ENCODE results near the gene CELF3. TPM values are rescaled to one million over a fixed set of nuclear protein-coding genes. Genes with fewer than 3 reads are reported as not detected.

CELF3 gene
- total and polyA plus RNA-seq, 9 of the 15 experiments (the other 6 are each of a cell fraction or from before 2014, with no cell fraction given), result not detected

- intact Hi-C loops (cut with micrococcal nuclease), result no loop called here
- BruUV-seq (replicated peaks), result no TSS peak
- no peak for FAIRE-seq
Observed at GRCh38 chr1:151721788-151722510, 5.3 kb upstream of the CELF3 start.

More at GRCh38 chr1:151721788-151722510, 5.3 kb upstream of the CELF3 start:
- no peak for TF ChIP-seq PHF8 (IDR thresholded peaks at IDR 0.05; ENCODE audit: borderline replicate concordance, low read length)
- TF ChIP-seq NFIC (IDR thresholded peaks at IDR 0.05), result no peak
- no peak for TF ChIP-seq RBM39 (optimal IDR thresholded peaks at IDR 0.05; ENCODE audit: low read depth, low read length)
- no peak for TF ChIP-seq CBX8 (IDR thresholded peaks at IDR 0.05; ENCODE audit: borderline replicate concordance, extremely low read depth, low read depth, low read length, poor library complexity, severe bottlenecking)
- no peak for TF ChIP-seq FOXA1 (IDR thresholded peaks at IDR 0.05; ENCODE audit: borderline replicate concordance)
- TF ChIP-seq CC2D1A (IDR thresholded peaks at IDR 0.05), result no peak
- TF ChIP-seq SAFB (IDR thresholded peaks at IDR 0.05; ENCODE audit: borderline replicate concordance, low read depth, low read length), result no peak
- TF ChIP-seq HDAC8 (tag; IDR thresholded peaks at IDR 0.05), result no peak
- no peak for TF ChIP-seq IRF2 (CRISPR knock-in tag; IDR thresholded peaks at IDR 0.05)
- no peak for TF ChIP-seq HMG20A (CRISPR knock-in tag; conservative IDR thresholded peaks at IDR 0.05)
- no peak for TF ChIP-seq CREBBP (IDR thresholded peaks at IDR 0.05; ENCODE audit: low read depth, low read length)
- no peak for TF ChIP-seq E2F4 (CRISPR knock-in tag; IDR thresholded peaks at IDR 0.05; ENCODE audit: low read depth)
- TF ChIP-seq DPF2 (IDR thresholded peaks at IDR 0.05), result no peak
- TF ChIP-seq FUS (optimal IDR thresholded peaks at IDR 0.05; ENCODE audit: low read depth, low read length), result no peak
- TF ChIP-seq HNRNPUL1 (IDR thresholded peaks at IDR 0.05; ENCODE audit: low read length), result no peak
- no peak for TF ChIP-seq TCF3 (CRISPR knock-in tag; IDR thresholded peaks at IDR 0.05)
- no peak for TF ChIP-seq CHD1 (IDR thresholded peaks at IDR 0.05; ENCODE audit: low read length)
- no peak for TF ChIP-seq CCNT2 (IDR thresholded peaks at IDR 0.05; ENCODE audit: borderline replicate concordance, extremely low read depth, insufficient read length, low read depth, low read length)
- Histone ChIP-seq H4K20me1 (replicated peaks; ENCODE audit: control insufficient read depth, insufficient read depth, low read length) (peaks cover 2% of the 10 kb centered on the region), H3K9me1 (ENCODE audit: control insufficient read depth, insufficient read depth, low read length) (no peaks in the 10 kb centered on the region), H3K9me3 (replicated peaks; ENCODE audit: control insufficient read depth, insufficient read depth, low read depth, low read length) (no peaks in the 10 kb centered on the region), H3K27me3 (ENCODE audit: control insufficient read depth in 2 of 2, insufficient read depth in 2 of 2, low read length in 2 of 2) (peaks cover 30 to 47% of the 10 kb centered on the region in 2 experiments), H3K79me2 (ENCODE audit: control insufficient read depth, insufficient read depth, low read length) (no peaks in the 10 kb centered on the region), H3K9ac (ENCODE audit: insufficient read depth in 1 of 2, low read depth in 2 of 2, low read length in 2 of 2) (no peak overlapping the region), H2AFZ (ENCODE audit: low read depth, low read length) (no peak overlapping the region), H3K4me2 (ENCODE audit: insufficient read depth, low read length) (no peak overlapping the region), H3K4me1 (replicated peaks in 1 of 2; ENCODE audit: control insufficient read depth in 2 of 2, insufficient read depth in 2 of 2, low read length in 2 of 2) (peaks cover 4 to 5% of the 10 kb centered on the region in 2 experiments; a peak in 4 of 5 replicates), H3K27ac (ENCODE audit: extremely low read depth, low read depth, low read length) (no peak overlapping the region), H3K36me3 (ENCODE audit: control insufficient read depth, insufficient read depth, low read length) (no peaks in the 10 kb centered on the region), H3K4me3 (no peak overlapping the region)
- in situ Hi-C loops (cut with MboI), result no loop called here
- POLR2A ChIA-PET, result interaction anchor here (0.6 kb wide), 1 partner anchor 303 kb away, joined by 3 read pairs; no protein-coding TSS in a partner anchor
- ATAC-seq, result no peak
- CTCF ChIA-PET (ENCODE audit: low intra/inter-chr PET ratio), result no interaction called here
- DNase-seq (ENCODE audit: extremely low read depth in 1 of 4, low spot score in 3 of 4), result no peak
- 6% methylated on average over 17 of the region's 17 CpGs for WGBS (ENCODE audit: insufficient coverage, low coverage, missing lambda C conversion rate)
